Measurements from ENCODE around the gene DNAJC1.

DNA sequence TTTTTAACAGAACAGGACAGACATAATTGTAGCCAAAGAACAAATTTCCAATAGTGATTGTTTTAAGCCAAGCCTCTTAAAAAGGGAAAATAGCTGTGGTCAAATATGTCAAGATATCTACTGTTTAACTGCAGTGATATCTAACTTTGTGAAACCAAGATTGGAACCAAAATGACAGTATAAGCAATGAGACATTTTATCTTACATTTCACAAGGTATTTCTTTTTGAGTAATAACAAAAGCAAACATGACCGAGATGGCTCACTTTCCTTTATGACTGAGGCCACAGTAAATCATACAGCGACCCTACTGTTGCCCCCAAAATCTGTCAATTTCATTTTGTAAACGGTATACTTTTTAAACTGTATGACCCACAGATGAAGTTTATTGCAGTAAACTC, 253.7 kb downstream of the DNAJC1 start:
- TF ChIP-seq, protein P1, sequence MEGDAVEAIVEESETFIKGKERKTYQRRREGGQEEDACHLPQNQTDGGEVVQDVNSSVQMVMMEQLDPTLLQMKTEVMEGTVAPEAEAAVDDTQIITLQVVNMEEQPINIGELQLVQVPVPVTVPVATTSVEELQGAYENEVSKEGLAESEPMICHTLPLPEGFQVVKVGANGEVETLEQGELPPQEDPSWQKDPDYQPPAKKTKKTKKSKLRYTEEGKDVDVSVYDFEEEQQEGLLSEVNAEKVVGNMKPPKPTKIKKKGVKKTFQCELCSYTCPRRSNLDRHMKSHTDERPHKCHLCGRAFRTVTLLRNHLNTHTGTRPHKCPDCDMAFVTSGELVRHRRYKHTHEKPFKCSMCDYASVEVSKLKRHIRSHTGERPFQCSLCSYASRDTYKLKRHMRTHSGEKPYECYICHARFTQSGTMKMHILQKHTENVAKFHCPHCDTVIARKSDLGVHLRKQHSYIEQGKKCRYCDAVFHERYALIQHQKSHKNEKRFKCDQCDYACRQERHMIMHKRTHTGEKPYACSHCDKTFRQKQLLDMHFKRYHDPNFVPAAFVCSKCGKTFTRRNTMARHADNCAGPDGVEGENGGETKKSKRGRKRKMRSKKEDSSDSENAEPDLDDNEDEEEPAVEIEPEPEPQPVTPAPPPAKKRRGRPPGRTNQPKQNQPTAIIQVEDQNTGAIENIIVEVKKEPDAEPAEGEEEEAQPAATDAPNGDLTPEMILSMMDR (IDR thresholded peaks at IDR 0.05) = no peak
- TF ChIP-seq POLR2A (IDR thresholded peaks at IDR 0.05) = no peak
